ENCODE results near the gene DPP10. TPM values are rescaled to one million over a fixed set of nuclear protein-coding genes. Genes with fewer than 3 reads are reported as not detected.

DPP10 gene
- total and polyA plus RNA-seq, 2 of the 13 experiments (the other 11 are each of a cell fraction or from before 2014, with no cell fraction given): 0.95 to 1.7 TPM

- CTCF ChIA-PET (ENCODE audit: low intra/inter-chr PET ratio, low total read pairs): no interaction called here
- POLR2A ChIA-PET: no interaction called here
- TF ChIP-seq REL (CRISPR knock-in tag; conservative IDR thresholded peaks at IDR 0.05) (no peak), CCAR2 (optimal IDR thresholded peaks at IDR 0.05; ENCODE audit: low read depth, low read length) (no peak), CREB3 (CRISPR knock-in tag; IDR thresholded peaks at IDR 0.05) (no peak), DR1 (CRISPR knock-in tag; IDR thresholded peaks at IDR 0.05) (no peak), TIGD3 (CRISPR knock-in tag; IDR thresholded peaks at IDR 0.05; ENCODE audit: borderline replicate concordance) (no peak), HOXA9 (CRISPR knock-in tag; IDR thresholded peaks at IDR 0.05; ENCODE audit: borderline replicate concordance) (no peak), REST (IDR thresholded peaks at IDR 0.05; ENCODE audit: borderline replicate concordance in 1 of 2, low read depth in 1 of 2, low read length in 2 of 2) (no peak), NCOR1 (IDR thresholded peaks at IDR 0.05; ENCODE audit: borderline replicate concordance, low read length) (no peak)
- TF ChIP-seq, protein P1, sequence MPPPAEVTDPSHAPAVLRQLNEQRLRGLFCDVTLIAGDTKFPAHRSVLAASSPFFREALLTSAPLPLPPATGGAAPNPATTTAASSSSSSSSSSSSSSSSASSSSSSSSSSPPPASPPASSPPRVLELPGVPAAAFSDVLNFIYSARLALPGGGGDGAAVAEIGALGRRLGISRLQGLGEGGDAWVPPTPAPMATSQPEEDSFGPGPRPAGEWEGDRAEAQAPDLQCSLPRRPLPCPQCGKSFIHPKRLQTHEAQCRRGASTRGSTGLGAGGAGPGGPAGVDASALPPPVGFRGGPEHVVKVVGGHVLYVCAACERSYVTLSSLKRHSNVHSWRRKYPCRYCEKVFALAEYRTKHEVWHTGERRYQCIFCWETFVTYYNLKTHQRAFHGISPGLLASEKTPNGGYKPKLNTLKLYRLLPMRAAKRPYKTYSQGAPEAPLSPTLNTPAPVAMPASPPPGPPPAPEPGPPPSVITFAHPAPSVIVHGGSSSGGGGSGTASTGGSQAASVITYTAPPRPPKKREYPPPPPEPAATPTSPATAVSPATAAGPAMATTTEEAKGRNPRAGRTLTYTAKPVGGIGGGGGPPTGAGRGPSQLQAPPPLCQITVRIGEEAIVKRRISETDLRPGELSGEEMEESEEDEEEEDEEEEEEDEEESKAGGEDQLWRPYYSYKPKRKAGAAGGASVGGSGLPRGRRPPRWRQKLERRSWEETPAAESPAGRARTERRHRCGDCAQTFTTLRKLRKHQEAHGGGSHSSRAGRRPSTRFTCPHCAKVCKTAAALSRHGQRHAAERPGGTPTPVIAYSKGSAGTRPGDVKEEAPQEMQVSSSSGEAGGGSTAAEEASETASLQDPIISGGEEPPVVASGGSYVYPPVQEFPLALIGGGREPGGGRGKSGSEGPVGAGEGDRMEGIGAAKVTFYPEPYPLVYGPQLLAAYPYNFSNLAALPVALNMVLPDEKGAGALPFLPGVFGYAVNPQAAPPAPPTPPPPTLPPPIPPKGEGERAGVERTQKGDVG (CRISPR knock-in tag; IDR thresholded peaks at IDR 0.05; ENCODE audit: borderline replicate concordance): no peak
- TF ChIP-seq, protein P2, sequence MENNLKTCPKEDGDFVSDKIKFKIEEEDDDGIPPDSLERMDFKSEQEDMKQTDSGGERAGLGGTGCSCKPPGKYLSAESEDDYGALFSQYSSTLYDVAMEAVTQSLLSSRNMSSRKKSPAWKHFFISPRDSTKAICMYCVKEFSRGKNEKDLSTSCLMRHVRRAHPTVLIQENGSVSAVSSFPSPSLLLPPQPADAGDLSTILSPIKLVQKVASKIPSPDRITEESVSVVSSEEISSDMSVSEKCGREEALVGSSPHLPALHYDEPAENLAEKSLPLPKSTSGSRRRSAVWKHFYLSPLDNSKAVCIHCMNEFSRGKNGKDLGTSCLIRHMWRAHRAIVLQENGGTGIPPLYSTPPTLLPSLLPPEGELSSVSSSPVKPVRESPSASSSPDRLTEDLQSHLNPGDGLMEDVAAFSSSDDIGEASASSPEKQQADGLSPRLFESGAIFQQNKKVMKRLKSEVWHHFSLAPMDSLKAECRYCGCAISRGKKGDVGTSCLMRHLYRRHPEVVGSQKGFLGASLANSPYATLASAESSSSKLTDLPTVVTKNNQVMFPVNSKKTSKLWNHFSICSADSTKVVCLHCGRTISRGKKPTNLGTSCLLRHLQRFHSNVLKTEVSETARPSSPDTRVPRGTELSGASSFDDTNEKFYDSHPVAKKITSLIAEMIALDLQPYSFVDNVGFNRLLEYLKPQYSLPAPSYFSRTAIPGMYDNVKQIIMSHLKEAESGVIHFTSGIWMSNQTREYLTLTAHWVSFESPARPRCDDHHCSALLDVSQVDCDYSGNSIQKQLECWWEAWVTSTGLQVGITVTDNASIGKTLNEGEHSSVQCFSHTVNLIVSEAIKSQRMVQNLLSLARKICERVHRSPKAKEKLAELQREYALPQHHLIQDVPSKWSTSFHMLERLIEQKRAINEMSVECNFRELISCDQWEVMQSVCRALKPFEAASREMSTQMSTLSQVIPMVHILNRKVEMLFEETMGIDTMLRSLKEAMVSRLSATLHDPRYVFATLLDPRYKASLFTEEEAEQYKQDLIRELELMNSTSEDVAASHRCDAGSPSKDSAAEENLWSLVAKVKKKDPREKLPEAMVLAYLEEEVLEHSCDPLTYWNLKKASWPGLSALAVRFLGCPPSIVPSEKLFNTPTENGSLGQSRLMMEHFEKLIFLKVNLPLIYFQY (CRISPR knock-in tag; IDR thresholded peaks at IDR 0.05; ENCODE audit: borderline replicate concordance): no peak
Observed at GRCh38 chr2:114699423-114699944, 257.0 kb downstream of the DPP10 start.

More at GRCh38 chr2:114699423-114699944, 257.0 kb downstream of the DPP10 start:
- DNase-seq (ENCODE audit: low spot score): no peak
- Histone ChIP-seq H2AFZ (ENCODE audit: low read length) (no peak overlapping the region), H4K20me1 (ENCODE audit: insufficient read depth, low read length) (no peaks in the 10 kb centered on the region), H3K9ac (ENCODE audit: insufficient read depth, low read depth, low read length) (no peak overlapping the region), H3K4me2 (ENCODE audit: low read depth, low read length) (no peak overlapping the region), H3K9me3 (ENCODE audit: low read length) (no peaks in the 10 kb centered on the region), H3K4me1 (ENCODE audit: insufficient read depth, low read length) (no peaks in the 10 kb centered on the region), H3K4me3 (replicated peaks in 1 of 3; ENCODE audit: insufficient read depth in 1 of 3, low read depth in 2 of 3, low read length in 3 of 3) (no peak overlapping the region), H3K27me3 (ENCODE audit: control insufficient read depth in 1 of 2, insufficient read depth in 2 of 2, low read length in 2 of 2) (no peaks in the 10 kb centered on the region), H3K27ac (ENCODE audit: extremely low read length, insufficient read depth, low read length) (no peak overlapping the region), H3K36me3 (replicated peaks in 1 of 2; ENCODE audit: control insufficient read depth in 1 of 2, insufficient read depth in 2 of 2, low read length in 2 of 2) (no peaks in the 10 kb centered on the region), H3K79me2 (ENCODE audit: insufficient read depth, low read length) (no peaks in the 10 kb centered on the region)
- ATAC-seq: no peak
- WGBS (ENCODE audit: low lambda C conversion rate): 33% methylated on average over 2 of the region's 2 CpGs
- no TSS peak for BruUV-seq (replicated peaks)
- intact Hi-C loops (cut with micrococcal nuclease; ENCODE audit: unreplicated experiment) (no loop called here), in situ Hi-C loops (cut with HindIII; ENCODE audit: extremely low pct_ligation_motif_present, low pct_unique_long_range_greater_than_20kb) (no loop called here)
- FAIRE-seq: no peak

Data from HepG2 (cell line).